GM03348 (cell line): ENCODE data around the gene MID2.
"Not testable (repeated sequence)": the region's sequence is repeated elsewhere in the genome, so short reads cannot be mapped to it uniquely, and the experiment has no call there.

ENCODE experiments used
- DNase-seq: peaks from one replicate; pipeline ENCODE4 v3.0.0; 2012; ENCODE audit warnings: low spot score

The MID2 gene

GRCh38 chrX:107825698-107826237, at the start of gene MID2:
TSS of gene MID2 (plus strand) at chrX:107825866. CDS start at chrX:107826427, 561 bp downstream.
- DNase-seq, result peak; percentile 31

GRCh38 chrX:107776649-107777535, 48.8 kb upstream of the MID2 start:
- DNase-seq, result peak; percentile 70

GRCh38 chrX:107777536-107777832, 48.2 kb upstream of the MID2 start, which contains the start of gene NCBP2L:
TSS of gene NCBP2L (plus strand) at chrX:107777733. CDS start at chrX:107794221, 16,488 bp downstream.
- DNase-seq, result no peak

- DNase-seq, result no peak
Measured at GRCh38 chrX:107780525-107780924, 45.1 kb upstream of the MID2 start.

- DNase-seq, result no peak
Measured at GRCh38 chrX:107787827-107788226, 37.8 kb upstream of the MID2 start.

GRCh38 chrX:107804427-107804826, 21.2 kb upstream of the MID2 start:
- DNase-seq, result no peak

- no peak for DNase-seq
Measured at GRCh38 chrX:107805179-107805578, 20.5 kb upstream of the MID2 start.

- not testable (repeated sequence) for DNase-seq
Measured at GRCh38 chrX:107810053-107810452, 15.6 kb upstream of the MID2 start.

- no peak for DNase-seq
Measured at GRCh38 chrX:107818900-107819521, 6.7 kb upstream of the MID2 start.

GRCh38 chrX:107823042-107823441, 2.6 kb upstream of the MID2 start:
- no peak for DNase-seq

GRCh38 chrX:107823456-107823855, 2.2 kb upstream of the MID2 start:
- peak; percentile 65 for DNase-seq

- peak; percentile 56 for DNase-seq
Measured at GRCh38 chrX:107826238-107827029, 768 bp downstream of the MID2 start.

- peak; percentile 15 for DNase-seq
Measured at GRCh38 chrX:107827030-107827831, 1.6 kb downstream of the MID2 start.

- no peak for DNase-seq
Measured at GRCh38 chrX:107827852-107828251, 2.2 kb downstream of the MID2 start.

GRCh38 chrX:107829878-107830277, 4.2 kb downstream of the MID2 start:
- DNase-seq, result no peak

GRCh38 chrX:107831071-107831730, 5.5 kb downstream of the MID2 start:
- DNase-seq, result no peak

- no peak for DNase-seq
Measured at GRCh38 chrX:107834275-107835201, 8.9 kb downstream of the MID2 start.

- DNase-seq, result no peak
Measured at GRCh38 chrX:107836958-107837357, 11.3 kb downstream of the MID2 start.

- no peak for DNase-seq
Measured at GRCh38 chrX:107840971-107841370, 15.3 kb downstream of the MID2 start.
